Activated CD8-positive, alpha-beta memory T cell treated with anti-CD3 and anti-CD28 coated beads, Interleukin-2, amount 50 U/mL, for 4 hours (primary cell): Measurements from ENCODE around the gene AFF4.
"Not testable (repeated sequence)": the region's sequence is repeated elsewhere in the genome, so short reads cannot be mapped to it uniquely, and the experiment has no call there.

Source experiments
- DNase-seq: peaks from one replicate; pipeline ENCODE4 v3.0.0-alpha.2; 2020

AFF4 gene

GRCh38 chr5:132963171-132964104 is at the start of gene AFF4:
Gene AFF4 (minus strand): TSS chr5:132963634. CDS start chr5:132937189, 26,445 bp downstream.
- DNase-seq, result peak; percentile 85

GRCh38 chr5:133008455-133008854 is 45.0 kb upstream of the AFF4 start:
- not testable (repeated sequence) for DNase-seq

- no peak for DNase-seq
Measured at GRCh38 chr5:133006653-133007052, 43.2 kb upstream of the AFF4 start.

GRCh38 chr5:132999246-132999645 is 35.8 kb upstream of the AFF4 start:
- no peak for DNase-seq

- DNase-seq, result no peak
Measured at GRCh38 chr5:132998556-132998955, 35.1 kb upstream of the AFF4 start.

- no peak for DNase-seq
Measured at GRCh38 chr5:132996307-132996706, 32.9 kb upstream of the AFF4 start.

GRCh38 chr5:132987531-132988408 is 24.3 kb upstream of the AFF4 start:
- no peak for DNase-seq

- not testable (repeated sequence) for DNase-seq
Measured at GRCh38 chr5:132982971-132983370, 19.5 kb upstream of the AFF4 start.

GRCh38 chr5:132981288-132981687 is 17.9 kb upstream of the AFF4 start:
- DNase-seq, result no peak

- no peak for DNase-seq
Measured at GRCh38 chr5:132979976-132980375, 16.5 kb upstream of the AFF4 start.

- no peak for DNase-seq
Measured at GRCh38 chr5:132979367-132979940, 16.0 kb upstream of the AFF4 start.

GRCh38 chr5:132976852-132977251 is 13.4 kb upstream of the AFF4 start:
- no peak for DNase-seq

GRCh38 chr5:132972436-132972828 is 9.0 kb upstream of the AFF4 start:
- DNase-seq, result not testable (repeated sequence)

GRCh38 chr5:132971483-132972435 is 8.3 kb upstream of the AFF4 start:
- DNase-seq, result no peak

GRCh38 chr5:132965120-132965519 is 1.7 kb upstream of the AFF4 start:
- DNase-seq, result no peak

GRCh38 chr5:132962429-132963021 is 909 bp downstream of the AFF4 start:
- DNase-seq, result no peak

GRCh38 chr5:132961887-132962286 is 1.5 kb downstream of the AFF4 start:
- DNase-seq, result no peak

GRCh38 chr5:132961123-132961815 is 2.2 kb downstream of the AFF4 start:
- DNase-seq, result not testable (repeated sequence)

GRCh38 chr5:132956166-132956799 is 7.2 kb downstream of the AFF4 start:
- not testable (repeated sequence) for DNase-seq

- DNase-seq, result no peak
Measured at GRCh38 chr5:132953710-132954109, 9.7 kb downstream of the AFF4 start.
